AG04450 (cell line): ENCODE results near the gene PLXNA2. TPM values are rescaled to one million over a fixed set of nuclear protein-coding genes. Genes with fewer than 3 reads are reported as not detected.

ENCODE experiments used
- CTCF ChIA-PET: fragments of 300-600, 350-600 bp; formaldehyde crosslinking; extraction: SDS; loops from one replicate; lab custom pipeline; 2022; ENCODE audit warnings: antibody characterized with exemption, inconsistent platforms; lab: Charles Lee
- POLR2A ChIA-PET: fragments of 350-600 bp; formaldehyde crosslinking; extraction: SDS; loops from one replicate; lab custom pipeline; 2021; ENCODE audit warnings: antibody characterized with exemption, inconsistent platforms; lab: Yijun Ruan, JAX
- DNase-seq: peaks from one replicate; pipeline ENCODE4 v3.0.0-alpha.2; 2011; ENCODE audit warnings: low read depth, low spot score
- H3K27ac ChIP-seq: one replicate; pipeline ENCODE4 v1.5.1; 2012; ENCODE audit warnings: low read depth, low read length, control low read depth
- H3K27me3 ChIP-seq: one replicate; pipeline ENCODE4 v1.6.0; 2012; ENCODE audit warnings: low read length; ENCODE audit not compliant: control insufficient read depth, insufficient read depth
- H3K4me3 ChIP-seq: 2 replicates; pipeline ENCODE4 v1.5.1; 2011; ENCODE audit warnings: mild to moderate bottlenecking, low read depth, low read length, control low read depth
- H3K9me3 ChIP-seq: 2 replicates; pipeline ENCODE4 v1.5.1; 2012; ENCODE audit warnings: low read length; ENCODE audit not compliant: control insufficient read depth, insufficient read depth
- polyA plus RNA-seq: library from polyadenylated mRNA; depleted of rRNA; stranded (reverse); fragments of >200 nt; gene quantifications from 2 replicates; pipeline ENCODE4 v1.2.3, GENCODE V29; 2011
- TF ChIP-seq, protein P1 (sequence below): IDR thresholded peaks from 2 replicates; pipeline ENCODE4 v1.5.1; 2011; ENCODE audit warnings: low read depth, low read length, control low read depth, inconsistent platforms

Gene PLXNA2
- polyA plus RNA-seq, 1 experiment = 0.10 TPM

DNA sequence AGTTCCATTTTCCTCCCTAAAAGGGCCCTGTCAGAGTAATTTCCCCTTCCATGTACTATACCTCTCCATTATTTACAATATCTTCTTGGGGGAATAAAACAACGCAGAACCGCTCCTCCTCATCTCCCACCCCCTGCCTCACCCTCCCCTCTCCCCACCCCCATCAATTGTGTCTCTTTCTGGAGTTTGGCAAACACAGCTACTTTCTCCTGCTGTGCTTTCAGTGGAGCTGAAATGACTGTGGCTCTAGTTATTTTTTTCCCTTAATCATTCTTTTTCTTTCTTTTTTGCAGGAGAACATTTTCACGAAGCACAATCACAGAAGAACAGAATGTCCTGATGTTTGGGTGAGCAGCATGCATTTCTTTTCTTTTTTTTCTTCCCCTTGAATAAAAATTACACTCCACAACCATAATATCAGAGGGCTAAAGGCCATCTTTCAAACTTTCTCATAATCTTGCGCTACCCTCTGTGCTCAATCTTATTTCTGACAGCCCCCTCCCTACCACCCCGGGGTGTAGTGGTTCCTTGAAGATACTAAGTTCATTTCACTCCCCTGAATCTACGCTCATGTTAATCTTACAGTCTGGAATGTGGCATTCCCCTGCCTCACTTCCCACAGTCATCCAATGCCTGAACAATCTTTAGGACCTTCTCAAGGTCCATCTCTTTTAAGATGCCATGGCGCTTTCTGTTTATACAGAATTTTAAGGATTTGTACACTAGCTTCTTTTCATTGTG lies 8.8 kb upstream of the PLXNA2 start:
- no peaks in the 10 kb centered on the region for H3K9me3 ChIP-seq
- CTCF ChIA-PET = interaction anchor here (0.6 to 1.9 kb wide), 3 partner anchors 8 to 231 kb away, joined by 3 to 24 read pairs (median 3); no protein-coding TSS in a partner anchor
- POLR2A ChIA-PET = no interaction called here
- peaks cover 16% of the 10 kb centered on the region for H3K27me3 ChIP-seq
- DNase-seq = no peak
- TF ChIP-seq, protein P1, sequence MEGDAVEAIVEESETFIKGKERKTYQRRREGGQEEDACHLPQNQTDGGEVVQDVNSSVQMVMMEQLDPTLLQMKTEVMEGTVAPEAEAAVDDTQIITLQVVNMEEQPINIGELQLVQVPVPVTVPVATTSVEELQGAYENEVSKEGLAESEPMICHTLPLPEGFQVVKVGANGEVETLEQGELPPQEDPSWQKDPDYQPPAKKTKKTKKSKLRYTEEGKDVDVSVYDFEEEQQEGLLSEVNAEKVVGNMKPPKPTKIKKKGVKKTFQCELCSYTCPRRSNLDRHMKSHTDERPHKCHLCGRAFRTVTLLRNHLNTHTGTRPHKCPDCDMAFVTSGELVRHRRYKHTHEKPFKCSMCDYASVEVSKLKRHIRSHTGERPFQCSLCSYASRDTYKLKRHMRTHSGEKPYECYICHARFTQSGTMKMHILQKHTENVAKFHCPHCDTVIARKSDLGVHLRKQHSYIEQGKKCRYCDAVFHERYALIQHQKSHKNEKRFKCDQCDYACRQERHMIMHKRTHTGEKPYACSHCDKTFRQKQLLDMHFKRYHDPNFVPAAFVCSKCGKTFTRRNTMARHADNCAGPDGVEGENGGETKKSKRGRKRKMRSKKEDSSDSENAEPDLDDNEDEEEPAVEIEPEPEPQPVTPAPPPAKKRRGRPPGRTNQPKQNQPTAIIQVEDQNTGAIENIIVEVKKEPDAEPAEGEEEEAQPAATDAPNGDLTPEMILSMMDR = no peak
- H3K27ac ChIP-seq = no peak overlapping the region
- no peak overlapping the region for H3K4me3 ChIP-seq

DNA sequence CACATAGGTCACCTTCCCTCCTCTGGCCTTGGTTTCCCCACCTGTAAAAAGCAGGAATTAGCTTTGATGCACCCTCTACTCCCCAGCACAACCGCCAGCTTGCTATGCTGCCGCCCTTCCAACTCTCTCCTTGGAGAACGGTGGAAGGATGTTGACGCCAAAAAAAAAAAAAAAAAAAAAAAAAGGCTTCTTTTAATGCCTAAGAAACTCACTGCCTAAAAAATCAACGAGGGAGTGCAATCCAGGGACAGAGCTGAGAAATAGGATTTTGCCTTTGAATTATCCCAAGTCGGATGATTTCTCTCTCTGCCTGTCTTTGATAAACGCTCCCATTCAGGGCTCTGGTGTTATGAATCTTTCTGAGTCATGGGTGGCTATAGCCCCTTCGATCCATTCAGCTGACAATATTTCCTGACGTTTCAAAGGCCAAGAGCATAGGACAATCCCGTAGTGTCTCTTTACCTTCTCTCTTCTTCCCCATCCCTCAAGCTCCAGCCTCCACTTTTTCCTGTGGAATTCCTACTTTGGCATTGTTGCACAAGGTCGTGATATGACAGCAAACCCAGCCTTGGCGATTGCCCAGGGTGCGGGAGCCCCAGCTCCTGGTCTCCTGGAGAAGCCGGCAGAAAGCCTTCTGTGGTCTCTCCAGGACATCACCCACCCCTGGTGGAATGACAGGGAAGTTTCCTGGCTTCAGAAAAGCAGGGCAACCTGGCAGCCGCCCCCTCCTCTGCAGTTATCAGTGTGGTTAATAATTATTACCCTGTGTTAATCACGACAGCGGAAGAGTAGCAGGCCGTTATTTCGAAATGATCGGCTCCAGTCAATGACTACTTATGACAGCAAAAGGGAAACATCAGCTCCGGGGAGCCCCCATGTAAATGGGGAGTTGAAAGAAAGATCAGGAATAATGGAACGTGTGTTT lies 8.0 kb upstream of the PLXNA2 start:
- DNase-seq = no peak
- Histone ChIP-seq H3K9me3 (no peaks in the 10 kb centered on the region), H3K27me3 (peaks cover 18% of the 10 kb centered on the region), H3K4me3 (no peak overlapping the region), H3K27ac (no peak overlapping the region)
- TF ChIP-seq, protein P1 = peak; percentile 47
- CTCF ChIA-PET = interaction anchor here (0.6 to 1.9 kb wide), 10 partner anchors 7 to 780 kb away, joined by 3 to 24 read pairs (median 4); no protein-coding TSS in a partner anchor
- POLR2A ChIA-PET = interaction anchor here (0.7 kb wide), 1 partner anchor 65 kb away, joined by 16 read pairs; no protein-coding TSS in a partner anchor

DNA sequence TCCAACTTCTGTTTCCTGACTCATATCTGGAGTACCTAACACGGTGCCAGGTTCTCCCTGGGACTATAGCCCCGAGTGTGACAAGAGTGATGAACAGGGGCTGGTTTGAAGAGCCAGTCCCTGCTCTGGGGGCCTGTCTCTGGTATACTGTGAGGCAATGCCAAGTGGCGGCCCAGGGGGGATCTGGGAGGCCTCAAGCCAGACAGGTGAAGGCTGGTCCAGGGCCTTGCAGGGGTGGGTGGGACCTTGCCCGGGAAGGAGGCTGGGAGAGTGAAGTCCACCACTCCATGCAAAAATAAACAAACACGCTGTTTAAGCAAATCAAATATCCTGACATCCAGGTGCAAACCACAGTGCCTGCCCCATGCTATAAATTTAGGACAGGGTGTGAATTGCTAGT lies 6.8 kb upstream of the PLXNA2 start:
- no peak overlapping the region for H3K27ac ChIP-seq
- TF ChIP-seq, protein P1 = no peak
- peaks cover 17% of the 10 kb centered on the region for H3K27me3 ChIP-seq
- ChIA-PET POLR2A (no interaction called here), CTCF (interaction anchor here (1.0 to 22.8 kb wide), 2 partner anchors 119 to 227 kb away, joined by 3 to 593 read pairs; no protein-coding TSS in a partner anchor)
- DNase-seq = no peak
- H3K4me3 ChIP-seq = no peak overlapping the region
- H3K9me3 ChIP-seq = no peaks in the 10 kb centered on the region

DNA sequence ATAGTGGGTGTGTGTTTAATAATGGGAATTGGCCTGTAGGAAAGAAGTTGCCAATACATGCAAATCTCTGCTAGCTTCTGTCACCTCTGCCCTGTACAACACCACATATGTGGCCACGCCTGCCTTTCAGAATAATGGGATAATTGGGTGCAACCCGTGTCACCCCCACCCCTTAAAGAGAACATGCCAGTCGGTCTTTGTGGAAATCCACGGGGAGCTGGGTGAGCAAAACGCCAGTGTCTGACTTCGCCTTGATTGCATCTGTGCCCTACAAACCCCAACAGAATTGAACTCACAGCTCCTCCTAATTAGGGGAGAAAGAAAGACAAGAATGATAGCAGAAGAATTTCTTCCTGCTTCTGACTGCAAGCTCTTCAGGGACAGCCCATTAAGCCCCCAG lies 6.4 kb upstream of the PLXNA2 start:
- Histone ChIP-seq H3K9me3 (no peaks in the 10 kb centered on the region), H3K4me3 (no peak overlapping the region), H3K27me3 (peaks cover 17% of the 10 kb centered on the region), H3K27ac (no peak overlapping the region)
- ChIA-PET CTCF (interaction anchor here (1.0 to 22.8 kb wide), 2 partner anchors 118 to 226 kb away, joined by 3 to 593 read pairs; no protein-coding TSS in a partner anchor), POLR2A (interaction anchor here (0.6 kb wide), 1 partner anchor 165 kb away, joined by 3 read pairs; no protein-coding TSS in a partner anchor)
- TF ChIP-seq, protein P1 = no peak
- DNase-seq = no peak
